Liver (tissue), 9 donors: ENCODE results near the gene B3GALT4. TPM values are rescaled to one million over a fixed set of nuclear protein-coding genes. Genes with fewer than 3 reads are reported as not detected.

Source experiments
- DNase-seq: peaks from one replicate; pipeline ENCODE4 v3.0.0-alpha.2; 2017; ENCODE audit warnings: low spot score
- H3K27ac ChIP-seq, 2 donors: one replicate each; pipeline ENCODE4 v1.7.0; 2013; ENCODE audit warnings: inconsistent platforms in 2 of 2, low read length in 2 of 2, control low read depth in 1 of 2, low read depth in 1 of 2, mild to moderate bottlenecking in 1 of 2
- H3K27me3 ChIP-seq, 4 donors: one replicate each; pipeline versions ENCODE4 v1.6.1 to v1.7.0; 2013; ENCODE audit warnings: low read length in 3 of 4, inconsistent platforms in 1 of 4, mild to moderate bottlenecking in 1 of 4, moderate library complexity in 1 of 4; ENCODE audit not compliant: control insufficient read depth in 4 of 4, insufficient read depth in 4 of 4
- H3K36me3 ChIP-seq, 4 donors: one replicate each; pipeline versions ENCODE4 v1.6.1 to v1.7.0; 2013; ENCODE audit warnings: low read length in 3 of 4, mild to moderate bottlenecking in 3 of 4, low read depth in 1 of 4, moderate library complexity in 1 of 4; ENCODE audit not compliant: control insufficient read depth in 4 of 4, insufficient read depth in 3 of 4
- H3K4me1 ChIP-seq, 4 donors: one replicate each; pipeline versions ENCODE4 v1.6.1 to v1.7.0; 2013; ENCODE audit warnings: low read length in 3 of 4, mild to moderate bottlenecking in 3 of 4, moderate library complexity in 1 of 4; ENCODE audit not compliant: control insufficient read depth in 4 of 4, insufficient read depth in 4 of 4
- H3K4me3 ChIP-seq, 3 donors: one replicate each; pipeline versions ENCODE4 v1.6.1 to v1.7.0; 2013; ENCODE audit warnings: low read length in 3 of 3, control low read depth in 1 of 3, low read depth in 1 of 3, mild to moderate bottlenecking in 1 of 3
- H3K9ac ChIP-seq, 2 donors: one replicate each; pipeline ENCODE4 v1.7.0; 2013; ENCODE audit warnings: low read length in 2 of 2, mild to moderate bottlenecking in 2 of 2, moderate library complexity in 2 of 2, control low read depth in 1 of 2, low read depth in 1 of 2
- H3K9me3 ChIP-seq, 4 donors: one replicate each; pipeline versions ENCODE4 v1.6.1 to v1.7.0; 2013; ENCODE audit warnings: low read length in 3 of 4; ENCODE audit not compliant: control insufficient read depth in 4 of 4
- ATF3 ChIP-seq: IDR thresholded peaks from 2 replicates; pipeline ENCODE4 v1.6.1; 2016; ENCODE audit warnings: antibody characterized with exemption
- CTCF ChIP-seq: fragments of 150-350 bp; IDR thresholded peaks from 2 replicates; pipeline ENCODE4 v1.5.1; 2017; ENCODE audit warnings: improper control_type of control experiment, low read depth, low read length; ENCODE audit not compliant: missing input control
- EGR1 ChIP-seq, 2 donors: IDR thresholded peaks; 2 replicates each; pipeline ENCODE4 v1.6.1; 2016 to 2018; ENCODE audit warnings: antibody characterized with exemption in 2 of 2, low read depth in 2 of 2
- FOXA1 ChIP-seq: IDR thresholded peaks from 2 replicates; pipeline ENCODE4 v1.6.1; 2016; ENCODE audit warnings: antibody characterized with exemption
- FOXA2 ChIP-seq: IDR thresholded peaks from 2 replicates; pipeline ENCODE4 v1.6.1; 2016; ENCODE audit warnings: antibody characterized with exemption
- GABPA ChIP-seq, 2 donors: IDR thresholded peaks in 1 of 2; conservative IDR thresholded peaks in 1 of 2; 2 replicates each; pipeline ENCODE4 v1.6.1; 2016; ENCODE audit warnings: antibody characterized with exemption in 2 of 2, mild to moderate bottlenecking in 1 of 2, moderate library complexity in 1 of 2
- HNF4A ChIP-seq, 2 donors: conservative IDR thresholded peaks; 2 replicates each; pipeline ENCODE4 v1.6.1; 2016; ENCODE audit warnings: antibody characterized with exemption in 2 of 2, mild to moderate bottlenecking in 2 of 2
- HNF4G ChIP-seq: IDR thresholded peaks from 2 replicates; pipeline ENCODE4 v1.6.1; 2016; ENCODE audit warnings: antibody characterized with exemption
- JUND ChIP-seq, 2 donors: IDR thresholded peaks; 2 replicates each; pipeline ENCODE4 v1.6.1; 2016; ENCODE audit warnings: antibody characterized with exemption in 2 of 2
- MAX ChIP-seq: IDR thresholded peaks from 2 replicates; pipeline ENCODE4 v1.6.1; 2016; ENCODE audit warnings: antibody characterized with exemption
- NR2F2 ChIP-seq: IDR thresholded peaks from 2 replicates; pipeline ENCODE4 v1.6.1; 2016; ENCODE audit warnings: antibody characterized with exemption
- RAD21 ChIP-seq, 2 donors: IDR thresholded peaks; 2 replicates each; pipeline ENCODE4 v1.6.1; 2016; ENCODE audit warnings: antibody characterized with exemption in 2 of 2, mild to moderate bottlenecking in 2 of 2
- REST ChIP-seq: IDR thresholded peaks from 2 replicates; pipeline ENCODE4 v1.6.1; 2016; ENCODE audit warnings: antibody characterized with exemption, mild to moderate bottlenecking
- RXRA ChIP-seq, 2 donors: IDR thresholded peaks; 2 replicates each; pipeline ENCODE4 v1.6.1; 2017 to 2018; ENCODE audit warnings: antibody characterized with exemption in 2 of 2, mild to moderate bottlenecking in 1 of 2
- SP1 ChIP-seq: IDR thresholded peaks from 2 replicates; pipeline ENCODE4 v1.6.1; 2018; ENCODE audit warnings: antibody characterized with exemption, mild to moderate bottlenecking
- TAF1 ChIP-seq: conservative IDR thresholded peaks from 2 replicates; pipeline ENCODE4 v1.6.1; 2016; ENCODE audit warnings: antibody characterized with exemption, mild to moderate bottlenecking
- YY1 ChIP-seq: IDR thresholded peaks from 2 replicates; pipeline ENCODE4 v1.6.1; 2016; ENCODE audit warnings: antibody characterized with exemption, mild to moderate bottlenecking
- ZBTB33 ChIP-seq: IDR thresholded peaks from 2 replicates; pipeline ENCODE4 v1.6.1; 2016; ENCODE audit warnings: antibody characterized with exemption
- WGBS: extraction: QIAGEN DNeasy Blood & Tissue Kit; methylation state at CpG from one replicate; pipeline ENCODE4 v1.1.7; 2013; 5-methylcytosine and 5-hydroxymethylcytosine counted together
- polyA plus RNA-seq, 2 donors: library from polyadenylated mRNA; stranded (reverse) in 1 of 2; unstranded in 1 of 2; fragments of 200-250 nt in 1 of 2; fragments of >200 nt in 1 of 2; fragmentation: Nextera tagmentation in 1 of 2; extraction: Ambion mirVana in 1 of 2; gene quantifications; one replicate each; pipeline versions ENCODE4 v1.2.1 to v1.2.3, GENCODE V29; 2013 to 2015
- total RNA-seq, 2 donors: library from RNA; depleted of rRNA; stranded (reverse); fragments of >200 nt; gene quantifications; one replicate each; pipeline ENCODE4 v1.2.3, GENCODE V29; 2014
- donor health status: healthy.
- donor health status: healthy.
- donor health status: healthy.
- donor health status: healthy.
- donor health status: healthy.

The B3GALT4 gene
- total and polyA plus RNA-seq, 4 donors, result 1.5 to 2.7 (median 1.9) TPM

GRCh38 chr6:33249732-33250630 lies 26.9 kb upstream of the B3GALT4 start:
- H3K9me3 ChIP-seq, result no peaks in the 10 kb centered on the region
- H3K4me1 ChIP-seq, result peaks cover 2 to 29% (median 23%) of the 10 kb centered on the region in 4 donors
- TF ChIP-seq TAF1 (peak; percentile 1), ZBTB33 (no peak)
- DNase-seq, result no peak
- H3K27ac ChIP-seq, result peak overlapping the region; percentile 88 to 92
- H3K27me3 ChIP-seq, result no peaks in the 10 kb centered on the region
- H3K4me3 ChIP-seq, result peak overlapping the region; percentile 55 to 76 (median 67)
- H3K36me3 ChIP-seq, result peaks cover 0 to 6% (median 1%) of the 10 kb centered on the region in 4 donors
- H3K9ac ChIP-seq, result peak overlapping the region; percentile 40 to 79
- 20% methylated on average over 15 of the region's 15 CpGs for WGBS

- no peak overlapping the region for H3K9ac ChIP-seq
- DNase-seq, result no peak
Measured at GRCh38 chr6:33250731-33251130, 26.2 kb upstream of the B3GALT4 start.

More at GRCh38 chr6:33250731-33251130, 26.2 kb upstream of the B3GALT4 start:
- H3K27me3 ChIP-seq, result no peaks in the 10 kb centered on the region
- no peaks in the 10 kb centered on the region for H3K9me3 ChIP-seq
- TF ChIP-seq REST (no peak), RXRA (IDR thresholded peaks at IDR 0.05) (no peak), YY1 (no peak), EGR1 (IDR thresholded peaks at IDR 0.05; ENCODE audit: low read depth in 2 of 2) (no peak), GABPA (IDR thresholded peaks at IDR 0.05 in 1 of 2, conservative IDR thresholded peaks at IDR 0.05 in 1 of 2) (no peak), TAF1 (no peak), RAD21 (IDR thresholded peaks at IDR 0.05) (no peak), HNF4A (conservative IDR thresholded peaks at IDR 0.05) (no peak), ZBTB33 (no peak), CTCF (no peak), HNF4G (no peak), JUND (IDR thresholded peaks at IDR 0.05) (no peak), NR2F2 (no peak), ATF3 (no peak), SP1 (no peak), FOXA2 (no peak), MAX (no peak), FOXA1 (no peak)
- H3K4me1 ChIP-seq, result peaks cover 2 to 29% (median 23%) of the 10 kb centered on the region in 4 donors
- H3K4me3 ChIP-seq, result no peak overlapping the region
- whole genome bisulfite sequencing, result 94% methylated on average over 13 of the region's 13 CpGs
- H3K27ac ChIP-seq, result no peak overlapping the region
- peaks cover 0 to 6% (median 3%) of the 10 kb centered on the region in 4 donors for H3K36me3 ChIP-seq
